IMR-90 (cell line): ENCODE measurements around the gene LGALS3. TPM values are rescaled to one million over a fixed set of nuclear protein-coding genes. Genes with fewer than 3 reads are reported as not detected.

Experiments
- ATAC-seq: fragments of 200-7000 bp; cut with Tn5 transposase; 2 replicates; pipeline ENCODE4 v1.9.1; 2020; ENCODE audit warnings: low read depth, mild to moderate bottlenecking, moderate library complexity
- BruUV-seq: library from RNA; stranded (reverse); fragments of 400-500 nt; replicated peaks from 2 replicates; lab custom pipeline; 2021; lab: Mats Ljungman, UMichigan
- CTCF ChIA-PET: fragments of 300-600 bp; formaldehyde crosslinking; extraction: SDS; loops from one replicate; lab custom pipeline; 2021; ENCODE audit warnings: antibody characterized with exemption; lab: Yijun Ruan, JAX
- POLR2A ChIA-PET: fragments of 300-600 bp; sonication (Branson Sonifier 250); formaldehyde crosslinking; loops from one replicate; lab custom pipeline; 2022; ENCODE audit warnings: antibody characterized with exemption; ENCODE audit not compliant: unreplicated experiment; lab: Charles Lee
- DNase-seq: peaks from one replicate; pipeline ENCODE4 v3.0.0; 2013
- H2AFZ ChIP-seq: replicated peaks from 2 replicates; pipeline ENCODE3; 2013; ENCODE audit warnings: low read length, mild to moderate bottlenecking; ENCODE audit not compliant: poor library complexity
- H2AK5ac ChIP-seq: 2 replicates; pipeline ENCODE4 v1.6.1; 2013; ENCODE audit warnings: low read depth, low read length, inconsistent platforms
- H2AK9ac ChIP-seq: replicated peaks from 2 replicates; pipeline ENCODE3; 2013; ENCODE audit warnings: mild to moderate bottlenecking, low read depth, low read length, moderate library complexity; ENCODE audit not compliant: poor library complexity
- H2BK120ac ChIP-seq: 2 replicates; pipeline ENCODE4 v1.6.1; 2013; ENCODE audit warnings: low read depth, low read length, inconsistent platforms
- H2BK15ac ChIP-seq: 3 replicates; pipeline ENCODE4 v1.6.1; 2013; ENCODE audit warnings: low read depth, low read length, inconsistent platforms
- H2BK20ac ChIP-seq: 2 replicates; pipeline ENCODE4 v1.6.1; 2013; ENCODE audit warnings: low read depth, mild to moderate bottlenecking, inconsistent platforms, low read length, moderate library complexity
- H2BK5ac ChIP-seq: 2 replicates; pipeline ENCODE4 v1.6.1; 2013; ENCODE audit warnings: mild to moderate bottlenecking, low read depth, low read length, inconsistent platforms; ENCODE audit not compliant: poor library complexity, severe bottlenecking
- H3K14ac ChIP-seq: replicated peaks from 2 replicates; pipeline ENCODE4 v1.6.1; 2013; ENCODE audit warnings: low read depth, low read length, inconsistent platforms
- H3K18ac ChIP-seq: 2 replicates; pipeline ENCODE4 v1.6.1; 2013; ENCODE audit warnings: low read depth, low read length, control low read depth
- H3K23ac ChIP-seq: 2 replicates; pipeline ENCODE4 v1.6.1; 2013; ENCODE audit warnings: low read depth, low read length, inconsistent platforms
- H3K27ac ChIP-seq: 2 replicates; pipeline ENCODE4 v1.5.1; 2013; ENCODE audit warnings: mild to moderate bottlenecking, control low read depth, low read length; ENCODE audit not compliant: insufficient read depth
- H3K27me3 ChIP-seq: 2 replicates; pipeline ENCODE4 v1.6.1; 2013; ENCODE audit warnings: low read length; ENCODE audit not compliant: control insufficient read depth, insufficient read depth
- H3K36me3 ChIP-seq: 2 replicates; pipeline ENCODE4 v1.6.1; 2013; ENCODE audit warnings: low read length, mixed read lengths; ENCODE audit not compliant: control insufficient read depth, insufficient read depth
- H3K4ac ChIP-seq: 2 replicates; pipeline ENCODE4 v1.6.1; 2013; ENCODE audit warnings: low read depth, low read length, inconsistent platforms
- H3K4me1 ChIP-seq: 2 replicates; pipeline ENCODE4 v1.6.1; 2013; ENCODE audit warnings: low read length, mixed read lengths; ENCODE audit not compliant: control insufficient read depth, insufficient read depth
- H3K4me2 ChIP-seq: 2 replicates; pipeline ENCODE4 v1.6.1; 2013; ENCODE audit warnings: low read depth, mild to moderate bottlenecking, control low read depth, low read length, moderate library complexity
- H3K4me3 ChIP-seq: 2 replicates; pipeline ENCODE4 v1.5.1; 2013; ENCODE audit warnings: low read depth, mild to moderate bottlenecking, control low read depth, low read length, moderate library complexity; ENCODE audit not compliant: insufficient read depth
- H3K56ac ChIP-seq: 2 replicates; pipeline ENCODE4 v1.6.1; 2013; ENCODE audit warnings: low read length, inconsistent platforms; ENCODE audit not compliant: insufficient read depth; ENCODE audit errors: extremely low read depth
- H3K79me1 ChIP-seq, 2 experiments: 2 replicates each; pipeline ENCODE4 v1.6.1; 2013; ENCODE audit warnings: low read length in 2 of 2, inconsistent platforms in 1 of 2, low read depth in 1 of 2
- H3K9ac ChIP-seq: 2 replicates; pipeline ENCODE4 v1.6.1; 2013; ENCODE audit warnings: low read depth, low read length, control low read depth
- H3K9me1 ChIP-seq: 2 replicates; pipeline ENCODE4 v1.6.1; 2013; ENCODE audit warnings: low read length, inconsistent platforms; ENCODE audit not compliant: insufficient read depth
- H3K9me3 ChIP-seq: 2 replicates; pipeline ENCODE4 v1.6.1; 2013; ENCODE audit warnings: low read length; ENCODE audit not compliant: control insufficient read depth, insufficient read depth
- H4K20me1 ChIP-seq: 2 replicates; pipeline ENCODE4 v1.6.1; 2013; ENCODE audit warnings: low read length, inconsistent platforms; ENCODE audit not compliant: insufficient read depth
- H4K5ac ChIP-seq: 2 replicates; pipeline ENCODE4 v1.6.1; 2013; ENCODE audit warnings: mild to moderate bottlenecking, low read depth, low read length, control low read depth
- H4K8ac ChIP-seq, 2 experiments: 2 replicates each; pipeline ENCODE4 v1.6.1; 2013; ENCODE audit warnings: low read depth in 2 of 2, low read length in 2 of 2, control low read depth in 1 of 2, inconsistent platforms in 1 of 2
- H4K91ac ChIP-seq: 2 replicates; pipeline ENCODE4 v1.6.1; 2013; ENCODE audit warnings: low read depth, low read length, inconsistent platforms; ENCODE audit not compliant: insufficient read depth
- CHD1 ChIP-seq: IDR thresholded peaks from 2 replicates; pipeline ENCODE4 v1.6.1; 2012; ENCODE audit warnings: low read depth, low read length, improper control_type of control experiment
- MAFK ChIP-seq: IDR thresholded peaks from 2 replicates; pipeline ENCODE4 v1.6.1; 2012; ENCODE audit warnings: low read depth, low read length, improper control_type of control experiment
- MAZ ChIP-seq: IDR thresholded peaks from 2 replicates; pipeline ENCODE4 v1.6.1; 2012; ENCODE audit warnings: low read depth, mild to moderate bottlenecking, low read length, improper control_type of control experiment, moderate library complexity, borderline replicate concordance
- WGBS, 2 experiments: methylation state at CpG; one replicate each; pipeline versions ENCODE4 v1.1.5 to v1.1.7; 2013; ENCODE audit warnings: missing lambda C conversion rate in 2 of 2; ENCODE audit not compliant: insufficient read length in 1 of 2; ENCODE audit errors: extremely low coverage in 2 of 2; 5-methylcytosine and 5-hydroxymethylcytosine counted together
- dilution Hi-C: fragments of 300-500 bp; cut with HindIII; formaldehyde crosslinking; loops from one replicate; pipeline ENCODE4 v1.14.3; 2018; ENCODE audit warnings: low sequenced_read_pairs; ENCODE audit not compliant: unreplicated experiment
- in situ Hi-C: fragments of 300-500 bp; cut with MboI; formaldehyde crosslinking; loops from 3 replicates; pipeline ENCODE4 v1.14.3; 2019; ENCODE audit warnings: low sequenced_read_pairs, inconsistent platforms, mixed read lengths
- intact Hi-C: fragments of 100-400 bp; cut with micrococcal nuclease; formaldehyde crosslinking; loops from 2 replicates; pipeline ENCODE4 v1.10.0; 2022
- polyA plus RNA-seq, 3 experiments: library from polyadenylated mRNA; depleted of rRNA; stranded (reverse); fragments of >200 nt; gene quantifications; 2 replicates each; pipeline ENCODE4 v1.2.3, GENCODE V29; 2012; ENCODE audit warnings: low replicate concordance in 1 of 3
- total RNA-seq: library from RNA; depleted of rRNA; stranded (reverse); fragments of >200 nt; gene quantifications from 2 replicates; pipeline ENCODE4 v1.2.3, GENCODE V29; 2012
- TF ChIP-seq, protein P1 (sequence below): fragments of 150-350 bp; IDR thresholded peaks from 2 replicates; pipeline ENCODE4 v1.6.1; 2016; ENCODE audit warnings: low read depth, mild to moderate bottlenecking, low read length, moderate library complexity, borderline replicate concordance
- TF ChIP-seq, protein P2 (sequence below): fragments of 150-350 bp; IDR thresholded peaks from 2 replicates; pipeline ENCODE4 v1.6.1; 2017; ENCODE audit warnings: mild to moderate bottlenecking, antibody characterized with exemption, low read length, low read depth

LGALS3 gene
- total and polyA plus RNA-seq, 2 of the 4 experiments (the other 2 are of a cell fraction) = 84.4 to 171 TPM

DNA sequence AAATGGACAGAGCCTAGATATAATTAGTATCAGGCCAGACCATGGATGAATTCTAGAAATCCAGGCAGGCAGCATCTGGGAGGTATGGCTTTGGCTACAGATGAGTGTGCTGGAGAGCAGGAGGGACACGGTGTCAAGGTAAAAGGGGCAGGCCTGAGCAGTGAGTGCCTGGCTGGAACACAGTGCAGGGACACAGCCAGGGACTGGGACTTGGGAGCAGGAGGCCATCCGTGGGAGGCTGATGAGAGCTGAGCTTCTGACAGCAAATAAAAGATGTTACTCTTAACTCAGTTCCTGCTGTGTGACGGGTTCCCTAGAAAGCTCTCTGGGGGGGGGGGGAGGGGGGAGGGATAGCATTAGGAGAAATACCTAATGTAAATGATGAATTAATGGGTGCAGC lies 13.6 kb upstream of the LGALS3 start:
- no peak overlapping the region for H3K4ac ChIP-seq
- H3K9ac ChIP-seq = no peak overlapping the region
- no peaks in the 10 kb centered on the region for H3K36me3 ChIP-seq
- H3K27me3 ChIP-seq = no peaks in the 10 kb centered on the region
- BruUV-seq = no TSS peak
- intact Hi-C loops = no loop called here
- no peak overlapping the region for H3K27ac ChIP-seq
- no peak overlapping the region for H4K91ac ChIP-seq
- no peak overlapping the region for H3K14ac ChIP-seq
- no peak overlapping the region for H3K56ac ChIP-seq
- no peak overlapping the region for H3K23ac ChIP-seq
- no peak overlapping the region for H4K5ac ChIP-seq
- H2BK15ac ChIP-seq = no peak overlapping the region
- H2BK5ac ChIP-seq = no peak overlapping the region
- no peak overlapping the region for H3K18ac ChIP-seq
- H2BK120ac ChIP-seq = no peak overlapping the region
- no peak overlapping the region for H2AK9ac ChIP-seq
- H2AK5ac ChIP-seq = 0 out of 2 replicates have a peak overlapping the region, but pooled peaks have one; percentile 48
- dilution Hi-C loops = no loop called here
- peaks cover 2% of the 10 kb centered on the region; the same call in 1 of the 2 replicates for H3K4me1 ChIP-seq
- 43% methylated on average over 1 of the region's 3 CpGs; no CpG with 5 or more reads in 1 of the 2 experiments for WGBS, 2 experiments
- H3K4me3 ChIP-seq = no peak overlapping the region
- H2AFZ ChIP-seq = peak overlapping the region; percentile 0
- no peaks in the 10 kb centered on the region for H3K9me3 ChIP-seq
- no peak overlapping the region for H2BK20ac ChIP-seq
- in situ Hi-C loops = no loop called here
- no peaks in the 10 kb centered on the region for H4K20me1 ChIP-seq
- no peak overlapping the region for H3K4me2 ChIP-seq
- no peaks in the 10 kb centered on the region for H3K79me1 ChIP-seq
- H4K8ac ChIP-seq = no peak overlapping the region
- CTCF ChIA-PET = no interaction called here
- peaks cover 4% of the 10 kb centered on the region for H3K9me1 ChIP-seq
- DNase-seq (no peak), ATAC-seq (no peak)
- no peak for TF ChIP-seq MAFK
- TF ChIP-seq, protein P1, sequence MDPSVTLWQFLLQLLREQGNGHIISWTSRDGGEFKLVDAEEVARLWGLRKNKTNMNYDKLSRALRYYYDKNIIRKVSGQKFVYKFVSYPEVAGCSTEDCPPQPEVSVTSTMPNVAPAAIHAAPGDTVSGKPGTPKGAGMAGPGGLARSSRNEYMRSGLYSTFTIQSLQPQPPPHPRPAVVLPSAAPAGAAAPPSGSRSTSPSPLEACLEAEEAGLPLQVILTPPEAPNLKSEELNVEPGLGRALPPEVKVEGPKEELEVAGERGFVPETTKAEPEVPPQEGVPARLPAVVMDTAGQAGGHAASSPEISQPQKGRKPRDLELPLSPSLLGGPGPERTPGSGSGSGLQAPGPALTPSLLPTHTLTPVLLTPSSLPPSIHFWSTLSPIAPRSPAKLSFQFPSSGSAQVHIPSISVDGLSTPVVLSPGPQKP = no peak
- TF ChIP-seq, protein P2, sequence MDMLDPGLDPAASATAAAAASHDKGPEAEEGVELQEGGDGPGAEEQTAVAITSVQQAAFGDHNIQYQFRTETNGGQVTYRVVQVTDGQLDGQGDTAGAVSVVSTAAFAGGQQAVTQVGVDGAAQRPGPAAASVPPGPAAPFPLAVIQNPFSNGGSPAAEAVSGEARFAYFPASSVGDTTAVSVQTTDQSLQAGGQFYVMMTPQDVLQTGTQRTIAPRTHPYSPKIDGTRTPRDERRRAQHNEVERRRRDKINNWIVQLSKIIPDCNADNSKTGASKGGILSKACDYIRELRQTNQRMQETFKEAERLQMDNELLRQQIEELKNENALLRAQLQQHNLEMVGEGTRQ = no peak
- no peak for TF ChIP-seq CHD1
- TF ChIP-seq MAZ = no peak
- POLR2A ChIA-PET = no interaction called here
